SK-N-SH (cell line): ENCODE results near the gene FOLH1. TPM values are rescaled to one million over a fixed set of nuclear protein-coding genes. Genes with fewer than 3 reads are reported as not detected.
"Not testable (repeated sequence)": the region's sequence is repeated elsewhere in the genome, so short reads cannot be mapped to it uniquely, and the experiment has no call there.

ENCODE experiments used
- CTCF ChIA-PET: fragments of 300-600, 350-600 bp; formaldehyde crosslinking; extraction: SDS; loops from one replicate; lab custom pipeline; 2021; lab: Yijun Ruan, JAX
- POLR2A ChIA-PET: fragments of 350-600 bp; sonication (Branson Sonifier 250); formaldehyde crosslinking; extraction: SDS; loops from one replicate; lab custom pipeline; 2020; ENCODE audit warnings: antibody characterized with exemption, inconsistent platforms; lab: Yijun Ruan, JAX
- DNase-seq: peaks from one replicate; pipeline ENCODE4 v3.0.0; 2012
- H2AFZ ChIP-seq: fragments of 200-600 bp; sonication (generic); 2 replicates; pipeline ENCODE4 v1.8.1; 2016; ENCODE audit warnings: antibody characterized with exemption, mild to moderate bottlenecking, low read depth
- H3F3A ChIP-seq: fragments of 200-600 bp; sonication (generic); replicated peaks from 2 replicates; pipeline ENCODE3; 2016; ENCODE audit warnings: antibody characterized with exemption, mild to moderate bottlenecking; ENCODE audit not compliant: insufficient read depth
- H3K27ac ChIP-seq, 2 experiments: fragments of 200-500 bp in 1 of 2; fragments of 200-600 bp in 1 of 2; sonication (Bioruptor generic) in 1 of 2; sonication (generic), shearing (Covaris generic) in 1 of 2; 2 replicates each; pipeline versions ENCODE4 v1.5.1 to v1.6.1; 2014 to 2016; ENCODE audit warnings: low read depth in 2 of 2, inconsistent platforms in 1 of 2, low read length in 1 of 2, mild to moderate bottlenecking in 1 of 2, mixed read lengths in 1 of 2
- H3K27me3 ChIP-seq: fragments of 200-600 bp; sonication (generic), shearing (Covaris generic); 2 replicates; pipeline ENCODE4 v1.6.1; 2016; ENCODE audit warnings: mixed run types; ENCODE audit not compliant: insufficient read depth
- H3K36me3 ChIP-seq, 2 experiments: fragments of 200-500 bp in 1 of 2; fragments of 200-600 bp in 1 of 2; sonication (Bioruptor generic) in 1 of 2; sonication (generic) in 1 of 2; replicated peaks in 1 of 2; 2 replicates each; pipeline versions ENCODE3 to v1.5.1; 2014 to 2016; ENCODE audit warnings: low read length in 1 of 2, mild to moderate bottlenecking in 1 of 2; ENCODE audit not compliant: insufficient read depth in 2 of 2, control insufficient read depth in 1 of 2
- H3K4me1 ChIP-seq, 2 experiments: fragments of 200-500 bp in 1 of 2; fragments of 200-600 bp in 1 of 2; sonication (Bioruptor generic) in 1 of 2; sonication (generic), shearing (Covaris generic) in 1 of 2; 2 replicates each; pipeline versions ENCODE4 v1.5.1 to v1.6.1; 2014 to 2016; ENCODE audit warnings: low read depth in 1 of 2, low read length in 1 of 2, mixed run types in 1 of 2; ENCODE audit not compliant: insufficient read depth in 2 of 2, control insufficient read depth in 1 of 2
- H3K4me2 ChIP-seq: fragments of 200-600 bp; sonication (generic), shearing (Covaris generic); 2 replicates; pipeline ENCODE4 v1.6.1; 2017; ENCODE audit warnings: mixed run types
- H3K4me3 ChIP-seq, 2 experiments: fragments of 200-500 bp in 1 of 2; fragments of 200-600 bp in 1 of 2; sonication (Bioruptor generic) in 1 of 2; sonication (generic), shearing (Covaris generic) in 1 of 2; 2 replicates each; pipeline versions ENCODE4 v1.5.1 to v1.8.1; 2014 to 2016; ENCODE audit warnings: low read depth in 2 of 2, inconsistent platforms in 1 of 2, low read length in 1 of 2, mild to moderate bottlenecking in 1 of 2, mixed read lengths in 1 of 2, moderate library complexity in 1 of 2
- H3K79me2 ChIP-seq: fragments of 200-600 bp; sonication (generic); 2 replicates; pipeline ENCODE4 v1.8.1; 2017; ENCODE audit warnings: mild to moderate bottlenecking; ENCODE audit not compliant: insufficient read depth
- H3K9ac ChIP-seq: fragments of 200-600 bp; sonication (generic); 2 replicates; pipeline ENCODE4 v1.6.1; 2017; ENCODE audit warnings: mixed run types
- H3K9me2 ChIP-seq: fragments of 200-600 bp; sonication (generic); 2 replicates; pipeline ENCODE4 v1.6.1; 2017; ENCODE audit warnings: mixed run types
- H3K9me3 ChIP-seq: fragments of 200-600 bp; sonication (generic); 2 replicates; pipeline ENCODE4 v1.6.1; 2017; ENCODE audit warnings: mixed run types, mild to moderate bottlenecking, moderate library complexity
- H4K20me1 ChIP-seq: fragments of 200-600 bp; sonication (generic); 2 replicates; pipeline ENCODE4 v1.6.1; 2017; ENCODE audit warnings: mild to moderate bottlenecking, mixed run types; ENCODE audit not compliant: insufficient read depth
- FOXM1 ChIP-seq: IDR thresholded peaks from 2 replicates; pipeline ENCODE4 v1.4.0; 2012; ENCODE audit warnings: low read depth, mild to moderate bottlenecking
- WGBS: methylation state at CpG from one replicate; pipeline ENCODE4 v1.1.6; 2017; ENCODE audit warnings: low lambda C conversion rate; 5-methylcytosine and 5-hydroxymethylcytosine counted together
- polyA plus RNA-seq, 3 experiments: library from polyadenylated mRNA; depleted of rRNA; stranded (reverse); fragments of >200 nt; gene quantifications; 2 replicates each; pipeline ENCODE4 v1.2.3, GENCODE V29; 2012

Gene FOLH1
- polyA plus RNA-seq (2012; rRNA removed): not detected in 2 replicates
- polyA plus RNA-seq (2012; cell fraction: cytosol; rRNA removed): not detected in 2 replicates
- not detected in 2 replicates for polyA plus RNA-seq (2012; cell fraction: nucleus; rRNA removed)

GRCh38 chr11:49208006-49208721 lies at the start of gene FOLH1:
Gene FOLH1 (minus strand): TSS chr11:49208602. CDS start chr11:49208409, 193 bp downstream.
- Histone ChIP-seq H3K27ac (no peak within 1 kb of the TSS), H3K9ac (no peak within 1 kb of the TSS), H4K20me1 (no peaks in the 10 kb centered on the region), H3K9me3 (no peaks in the 10 kb centered on the region), H3K79me2 (no peaks in the 10 kb centered on the region), H3K27me3 (peaks cover 12% of the 10 kb centered on the region; the same call in 1 of the 2 replicates), H3K4me2 (peak within 1 kb of the TSS; percentile 79), H3K4me1 (no peaks in the 10 kb centered on the region), H2AFZ (0 out of 2 replicates have a peak within 1 kb of the TSS, but pooled peaks have one; percentile 65), H3K36me3 (no peaks in the 10 kb centered on the region), H3F3A (no peaks in the 10 kb centered on the region), H3K4me3 (peak within 1 kb of the TSS; percentile 6 to 57; a peak in 3 of 4 replicates), H3K9me2 (no peaks in the 10 kb centered on the region)
- peak; percentile 15 for DNase-seq
- CTCF ChIA-PET: no interaction called here
- TF ChIP-seq FOXM1: no peak
- POLR2A ChIA-PET: no interaction called here
- WGBS: 6% methylated on average over 18 of the region's 48 CpGs

GRCh38 chr11:49255148-49255547 lies 46.7 kb upstream of the FOLH1 start:
- WGBS: 6% methylated on average over 2 of the region's 2 CpGs
- H3K9me2 ChIP-seq, POLR2A ChIA-PET, H2AFZ ChIP-seq, H3K36me3 ChIP-seq, H3F3A ChIP-seq, H3K4me2 ChIP-seq, H3K79me2 ChIP-seq, DNase-seq, CTCF ChIA-PET, H3K4me1 ChIP-seq, H4K20me1 ChIP-seq, H3K27me3 ChIP-seq, H3K9ac ChIP-seq, H3K27ac ChIP-seq, H3K9me3 ChIP-seq, H3K4me3 ChIP-seq: not testable (repeated sequence)

- H4K20me1 ChIP-seq, H3K27ac ChIP-seq, DNase-seq, H3K79me2 ChIP-seq, H3F3A ChIP-seq, POLR2A ChIA-PET, H3K9ac ChIP-seq, H3K4me2 ChIP-seq, H3K4me3 ChIP-seq, H3K4me1 ChIP-seq, H3K36me3 ChIP-seq, H3K9me3 ChIP-seq, H3K9me2 ChIP-seq, CTCF ChIA-PET, H2AFZ ChIP-seq, H3K27me3 ChIP-seq: not testable (repeated sequence)
- 2% methylated on average over 4 of the region's 5 CpGs for WGBS
Measured at GRCh38 chr11:49251212-49251611, 42.8 kb upstream of the FOLH1 start.

GRCh38 chr11:49250398-49251115 lies 42.2 kb upstream of the FOLH1 start:
- H3K4me2 ChIP-seq, H3K9me2 ChIP-seq, DNase-seq, H3K79me2 ChIP-seq, CTCF ChIA-PET, H3K36me3 ChIP-seq, POLR2A ChIA-PET, H3K27ac ChIP-seq, H3K9ac ChIP-seq, H2AFZ ChIP-seq, H3K27me3 ChIP-seq, H3K4me1 ChIP-seq, H3K9me3 ChIP-seq, H3K4me3 ChIP-seq, H3F3A ChIP-seq, H4K20me1 ChIP-seq: not testable (repeated sequence)
- WGBS: 19% methylated on average over 5 of the region's 5 CpGs

- H3K36me3 ChIP-seq, H3K27me3 ChIP-seq, H4K20me1 ChIP-seq, H3K9ac ChIP-seq, DNase-seq, POLR2A ChIA-PET, H3K4me1 ChIP-seq, H3K4me3 ChIP-seq, H3K4me2 ChIP-seq, H3K27ac ChIP-seq, H3K9me2 ChIP-seq, H3K79me2 ChIP-seq, H2AFZ ChIP-seq, H3K9me3 ChIP-seq, CTCF ChIA-PET, H3F3A ChIP-seq: not testable (repeated sequence)
- WGBS: 3% methylated on average over 3 of the region's 3 CpGs
Measured at GRCh38 chr11:49249363-49249762, 41.0 kb upstream of the FOLH1 start.

- H3K79me2 ChIP-seq, H3K27me3 ChIP-seq, H3K36me3 ChIP-seq, H3F3A ChIP-seq, H2AFZ ChIP-seq, H3K9me3 ChIP-seq, CTCF ChIA-PET, DNase-seq, H4K20me1 ChIP-seq, H3K4me2 ChIP-seq, H3K9me2 ChIP-seq, H3K27ac ChIP-seq, H3K4me1 ChIP-seq, H3K9ac ChIP-seq, H3K4me3 ChIP-seq, POLR2A ChIA-PET: not testable (repeated sequence)
- WGBS: under 1% methylated on average over 4 of the region's 4 CpGs
Measured at GRCh38 chr11:49233685-49234084, 25.3 kb upstream of the FOLH1 start.
